GM06990 (cell line): ENCODE results near the gene CDK5RAP1.
A peak's percentile ranks its signal among the peaks of the same experiment; 100 is the strongest.

Source experiments
- DNase-seq: peaks from one replicate; pipeline ENCODE4 v3.0.0-alpha.2; 2011; ENCODE audit not compliant: insufficient read length; ENCODE audit errors: extremely low read depth
- H3K27me3 ChIP-seq: replicated peaks from 2 replicates; pipeline ENCODE4 v1.6.0; 2011; ENCODE audit warnings: low read length; ENCODE audit not compliant: control insufficient read depth, insufficient read depth
- H3K36me3 ChIP-seq: 2 replicates; pipeline ENCODE4 v1.5.1; 2011; ENCODE audit warnings: low read length; ENCODE audit not compliant: control insufficient read depth, insufficient read depth
- H3K4me3 ChIP-seq: replicated peaks from 2 replicates; pipeline ENCODE4 v1.5.1; 2011; ENCODE audit warnings: low read depth, mild to moderate bottlenecking, control low read depth, low read length
- CTCF ChIP-seq: IDR thresholded peaks from 2 replicates; pipeline ENCODE4 v1.5.1; 2011; ENCODE audit warnings: low read length, control low read depth, mild to moderate bottlenecking, inconsistent platforms; ENCODE audit not compliant: insufficient read depth, poor library complexity, severe bottlenecking

CDK5RAP1 gene, protein sequence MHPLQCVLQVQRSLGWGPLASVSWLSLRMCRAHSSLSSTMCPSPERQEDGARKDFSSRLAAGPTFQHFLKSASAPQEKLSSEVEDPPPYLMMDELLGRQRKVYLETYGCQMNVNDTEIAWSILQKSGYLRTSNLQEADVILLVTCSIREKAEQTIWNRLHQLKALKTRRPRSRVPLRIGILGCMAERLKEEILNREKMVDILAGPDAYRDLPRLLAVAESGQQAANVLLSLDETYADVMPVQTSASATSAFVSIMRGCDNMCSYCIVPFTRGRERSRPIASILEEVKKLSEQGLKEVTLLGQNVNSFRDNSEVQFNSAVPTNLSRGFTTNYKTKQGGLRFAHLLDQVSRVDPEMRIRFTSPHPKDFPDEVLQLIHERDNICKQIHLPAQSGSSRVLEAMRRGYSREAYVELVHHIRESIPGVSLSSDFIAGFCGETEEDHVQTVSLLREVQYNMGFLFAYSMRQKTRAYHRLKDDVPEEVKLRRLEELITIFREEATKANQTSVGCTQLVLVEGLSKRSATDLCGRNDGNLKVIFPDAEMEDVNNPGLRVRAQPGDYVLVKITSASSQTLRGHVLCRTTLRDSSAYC

GRCh38 chr20:33401184-33401920 is at the start of gene CDK5RAP1:
Gene CDK5RAP1, minus strand, starts transcription at chr20:33401519. Its CDS starts 4,455 bp downstream, at chr20:33397064.
- H3K36me3 ChIP-seq, result no peaks in the 10 kb centered on the region; the same call in 1 of the 2 replicates
- peak within 1 kb of the TSS; percentile 74 for H3K4me3 ChIP-seq
- peak; percentile 82 for DNase-seq
- no peaks in the 10 kb centered on the region for H3K27me3 ChIP-seq
- no peak for TF ChIP-seq CTCF

- Histone ChIP-seq H3K36me3 (no peaks in the 10 kb centered on the region), H3K27me3 (no peaks in the 10 kb centered on the region), H3K4me3 (no peak overlapping the region)
- no peak for DNase-seq
- no peak for TF ChIP-seq CTCF
Measured at GRCh38 chr20:33450867-33451266, 49.5 kb upstream of the CDK5RAP1 start.

GRCh38 chr20:33445881-33446625 is 44.7 kb upstream of the CDK5RAP1 start:
- TF ChIP-seq CTCF, result no peak
- H3K36me3 ChIP-seq, result no peaks in the 10 kb centered on the region
- DNase-seq, result no peak
- no peaks in the 10 kb centered on the region for H3K27me3 ChIP-seq
- H3K4me3 ChIP-seq, result no peak overlapping the region

- no peaks in the 10 kb centered on the region for H3K27me3 ChIP-seq
- DNase-seq, result no peak
- H3K36me3 ChIP-seq, result no peaks in the 10 kb centered on the region
- TF ChIP-seq CTCF, result peak; percentile 40
- H3K4me3 ChIP-seq, result peak overlapping the region; percentile 83; the same call in 1 of the 2 replicates
Measured at GRCh38 chr20:33444797-33445560, 43.7 kb upstream of the CDK5RAP1 start.

- peak; percentile 87 for DNase-seq
Measured at GRCh38 chr20:33443512-33444239, 42.4 kb upstream of the CDK5RAP1 start, which contains the start of gene SNTA1. Gene SNTA1, minus strand, starts transcription at chr20:33443763. Its CDS starts 143 bp downstream, at chr20:33443620.

More at GRCh38 chr20:33443512-33444239, 42.4 kb upstream of the CDK5RAP1 start, which contains the start of gene SNTA1:
- no peak for TF ChIP-seq CTCF
- Histone ChIP-seq H3K36me3 (no peaks in the 10 kb centered on the region), H3K27me3 (no peaks in the 10 kb centered on the region), H3K4me3 (peak within 1 kb of the TSS; percentile 83)
